DND-41 (cell line): ENCODE measurements around the gene EDA.

Experiments
- CTCF ChIP-seq: IDR thresholded peaks from 2 replicates; pipeline ENCODE4 v1.5.1; 2012; ENCODE audit warnings: borderline replicate concordance, low read length, moderate library complexity, mild to moderate bottlenecking; ENCODE audit not compliant: poor library complexity, severe bottlenecking; ENCODE audit errors: extremely low read depth
- EZH2 ChIP-seq: IDR thresholded peaks from 3 replicates; pipeline ENCODE4 v1.6.1; 2012; ENCODE audit warnings: borderline replicate concordance, low read depth, mild to moderate bottlenecking, moderate library complexity, low read length, inconsistent platforms; ENCODE audit not compliant: severe bottlenecking

- TF ChIP-seq CTCF (no peak), EZH2 (no peak)
Observed at GRCh38 chrX:69664693-69665092, 48.8 kb downstream of the EDA start.
